NCI-H187 (cell line): ENCODE results near the gene AMT.

Experiments
- DNase-seq, 2 experiments: peaks; one replicate each; lab custom pipeline; 2025; lab: John Stamatoyannopoulos, UW

Gene AMT, protein sequence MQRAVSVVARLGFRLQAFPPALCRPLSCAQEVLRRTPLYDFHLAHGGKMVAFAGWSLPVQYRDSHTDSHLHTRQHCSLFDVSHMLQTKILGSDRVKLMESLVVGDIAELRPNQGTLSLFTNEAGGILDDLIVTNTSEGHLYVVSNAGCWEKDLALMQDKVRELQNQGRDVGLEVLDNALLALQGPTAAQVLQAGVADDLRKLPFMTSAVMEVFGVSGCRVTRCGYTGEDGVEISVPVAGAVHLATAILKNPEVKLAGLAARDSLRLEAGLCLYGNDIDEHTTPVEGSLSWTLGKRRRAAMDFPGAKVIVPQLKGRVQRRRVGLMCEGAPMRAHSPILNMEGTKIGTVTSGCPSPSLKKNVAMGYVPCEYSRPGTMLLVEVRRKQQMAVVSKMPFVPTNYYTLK

DNA sequence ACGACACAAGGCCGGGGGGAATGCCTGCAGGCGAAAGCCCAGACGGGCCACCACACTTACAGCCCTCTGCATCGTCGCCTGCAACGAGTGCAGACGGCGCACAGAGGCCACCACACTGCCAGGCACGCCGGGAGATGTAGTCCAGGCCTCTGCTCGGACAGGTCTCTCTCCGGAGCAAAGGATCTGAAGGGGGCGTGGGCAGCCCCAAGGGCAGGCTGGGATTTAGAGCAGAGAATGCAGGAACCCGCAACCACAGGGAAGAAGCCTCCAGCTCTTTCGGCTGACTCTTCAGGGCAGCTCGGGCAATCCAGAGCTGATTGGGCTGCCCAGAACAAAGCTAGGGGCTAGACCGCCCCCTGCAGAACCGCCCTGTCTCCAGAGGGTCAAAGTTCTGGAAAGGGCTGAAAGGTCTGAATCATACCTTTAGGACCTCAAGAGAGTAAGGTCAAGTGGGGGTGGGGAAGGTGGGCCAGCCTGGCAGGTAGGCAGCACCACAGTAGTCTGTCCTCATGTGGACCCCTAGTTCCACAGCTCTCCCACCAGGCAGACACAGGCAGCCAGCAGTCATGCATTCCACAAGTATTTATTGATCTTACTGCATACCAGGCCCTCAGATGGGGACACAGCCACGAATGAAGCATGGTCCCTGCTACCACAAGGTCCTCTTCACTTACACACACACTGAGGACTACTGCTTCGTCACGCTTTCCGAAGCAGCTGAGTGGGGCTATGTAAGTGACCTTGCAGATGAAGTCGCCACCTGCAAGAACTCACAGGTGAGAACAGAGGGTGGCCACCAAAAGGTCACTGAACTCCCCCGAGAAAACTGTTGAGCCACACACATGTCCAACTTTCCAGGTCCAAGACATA is at the start of gene AMT:
Gene AMT, minus strand, starts transcription at position 95 of the 870 bp plus-strand sequence. Its CDS starts 23 bp downstream, at position 72.
- no peak for DNase-seq

DNA sequence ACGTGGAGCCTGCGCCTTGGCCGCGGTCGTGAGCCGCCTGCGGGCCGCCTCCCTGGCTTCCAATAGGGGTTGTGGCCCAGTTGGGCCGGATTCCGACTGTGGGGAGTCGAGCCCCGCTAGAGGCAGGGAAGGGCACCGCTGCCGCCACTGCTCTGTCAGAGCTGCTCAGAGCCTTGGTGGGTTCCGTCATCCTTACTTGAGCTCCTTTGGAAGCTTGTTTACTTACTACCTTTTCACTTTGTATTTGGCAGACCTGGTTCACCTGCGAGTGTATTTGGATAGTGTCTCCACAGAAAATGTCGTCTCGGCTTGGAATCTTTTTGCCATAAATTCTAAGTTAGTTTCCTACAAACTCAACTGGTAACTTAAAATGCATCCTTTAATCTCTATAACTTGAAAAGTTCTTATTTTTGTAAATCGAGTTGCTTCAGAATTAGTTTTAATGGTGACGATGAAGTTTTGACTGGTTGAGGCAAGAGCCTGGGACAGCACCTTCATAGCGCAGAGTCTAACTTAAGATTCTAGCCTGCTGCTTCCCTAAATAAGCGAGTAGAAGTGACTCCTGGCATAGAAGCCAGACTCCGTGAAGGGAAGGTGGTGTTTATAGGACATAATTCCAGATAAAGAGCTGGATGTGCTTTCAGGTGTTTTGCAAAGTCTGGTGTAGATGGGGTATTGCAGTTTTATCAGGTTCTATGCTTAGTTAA is 48.6 kb upstream of the AMT start:
- no peak for DNase-seq

DNA sequence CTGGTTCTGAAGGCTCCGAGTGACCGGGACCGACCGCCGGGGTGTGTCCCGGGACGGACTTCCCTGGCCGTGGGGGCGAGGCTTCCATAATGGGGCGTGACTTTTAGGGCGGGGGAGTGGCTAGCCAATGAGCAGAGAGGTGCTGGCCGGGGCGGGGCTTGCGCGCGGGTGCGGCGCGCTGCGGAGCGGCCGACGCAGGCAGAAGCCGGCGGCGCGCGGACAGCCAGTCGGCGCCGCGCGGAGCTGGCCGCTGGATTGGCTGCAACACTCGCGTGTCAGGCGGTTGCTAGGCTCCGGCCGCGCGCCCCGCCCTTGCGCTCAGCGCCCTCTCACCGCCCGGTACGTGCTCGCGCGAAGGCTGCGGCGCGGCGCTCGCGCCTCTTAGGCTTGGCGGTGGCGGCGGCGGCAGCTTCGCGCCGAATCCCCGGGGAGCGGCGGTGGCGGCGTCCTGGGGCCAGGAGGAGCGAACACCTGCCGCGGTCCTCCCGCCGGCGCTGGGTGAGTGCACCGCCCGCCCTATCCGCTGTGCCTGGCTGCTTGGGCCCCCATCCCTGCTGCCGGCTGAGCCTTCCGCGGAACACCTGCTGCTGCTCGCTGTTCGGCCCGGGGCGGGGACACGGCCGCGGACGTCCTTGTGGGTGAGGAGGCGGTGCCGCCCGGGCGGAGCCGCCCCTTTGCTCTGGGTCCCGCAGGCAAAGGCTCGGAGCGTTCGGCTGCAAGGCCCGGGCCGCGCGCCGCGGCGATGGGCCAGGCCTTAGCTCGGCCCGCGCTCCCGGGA is 47.9 kb upstream of the AMT start, which contains the start of gene DAG1:
Gene DAG1, plus strand, starts transcription at position 332 of the 778 bp plus-strand sequence. CDS start 40,268 bp downstream, outside the sequence.
- DNase-seq = peak; percentile 77 to 84

DNA sequence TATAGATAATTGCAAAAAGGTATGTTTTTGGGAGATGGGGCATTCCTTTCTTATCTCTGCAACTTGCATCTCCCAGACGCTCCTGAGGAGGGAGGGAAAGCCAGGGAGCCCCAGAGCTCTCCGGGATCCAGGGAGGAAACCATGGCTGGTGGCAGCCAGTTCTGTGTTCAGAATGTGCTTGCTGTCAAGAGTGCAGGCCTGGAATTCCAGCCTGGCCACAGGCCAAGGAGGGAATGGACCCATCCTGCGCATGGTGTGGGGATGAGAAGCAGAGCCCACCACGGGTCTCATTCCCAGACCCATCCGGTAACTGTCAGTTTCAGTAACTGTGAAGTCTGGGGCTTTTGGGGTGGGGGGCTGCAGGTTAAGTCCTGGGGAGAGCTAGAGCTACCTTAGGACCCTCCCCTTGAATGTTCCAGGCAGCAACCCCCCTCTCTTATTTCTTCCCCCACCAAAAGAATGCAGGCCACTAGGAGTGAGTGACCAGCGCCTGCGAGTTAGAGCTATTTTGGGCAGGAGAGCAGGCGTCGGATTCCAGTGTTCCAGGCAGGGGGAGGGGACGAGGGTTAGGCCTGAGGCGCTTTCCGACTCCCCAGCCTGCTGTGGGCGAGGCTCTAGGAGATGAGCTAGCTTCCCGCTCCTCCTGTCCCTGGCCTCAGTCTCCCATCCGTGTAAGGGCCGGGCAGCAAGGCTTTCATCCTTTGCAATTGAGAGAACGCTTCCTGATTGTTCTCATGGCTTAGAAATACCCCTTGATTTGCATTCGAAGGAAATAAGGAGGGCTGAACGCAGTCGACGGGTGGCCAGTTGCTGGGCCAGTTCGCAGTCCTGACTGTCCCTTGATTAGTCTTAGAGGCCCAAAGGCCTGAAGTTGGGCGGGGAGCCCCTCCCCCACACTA is 47.0 kb upstream of the AMT start:
- no peak for DNase-seq

DNA sequence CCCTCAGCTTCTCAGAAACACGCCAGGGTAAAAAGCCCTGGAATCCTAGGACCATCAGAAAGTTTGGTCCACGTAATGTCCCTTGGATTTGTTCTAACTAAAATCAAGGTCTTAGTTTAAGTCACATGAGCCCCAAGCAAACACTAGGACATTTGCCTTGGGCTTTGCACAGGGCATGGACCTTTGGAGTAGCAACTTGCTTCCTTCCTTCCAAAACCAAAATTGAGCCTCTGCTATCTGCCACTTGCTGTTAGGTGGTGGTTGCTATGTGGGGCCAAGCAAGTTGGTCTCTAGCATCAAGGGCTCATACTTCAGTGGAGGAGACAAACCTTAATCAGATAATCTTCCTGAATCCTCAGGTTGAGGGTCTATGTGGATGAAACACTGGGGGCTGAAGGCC is 43.8 kb upstream of the AMT start:
- DNase-seq = no peak

DNA sequence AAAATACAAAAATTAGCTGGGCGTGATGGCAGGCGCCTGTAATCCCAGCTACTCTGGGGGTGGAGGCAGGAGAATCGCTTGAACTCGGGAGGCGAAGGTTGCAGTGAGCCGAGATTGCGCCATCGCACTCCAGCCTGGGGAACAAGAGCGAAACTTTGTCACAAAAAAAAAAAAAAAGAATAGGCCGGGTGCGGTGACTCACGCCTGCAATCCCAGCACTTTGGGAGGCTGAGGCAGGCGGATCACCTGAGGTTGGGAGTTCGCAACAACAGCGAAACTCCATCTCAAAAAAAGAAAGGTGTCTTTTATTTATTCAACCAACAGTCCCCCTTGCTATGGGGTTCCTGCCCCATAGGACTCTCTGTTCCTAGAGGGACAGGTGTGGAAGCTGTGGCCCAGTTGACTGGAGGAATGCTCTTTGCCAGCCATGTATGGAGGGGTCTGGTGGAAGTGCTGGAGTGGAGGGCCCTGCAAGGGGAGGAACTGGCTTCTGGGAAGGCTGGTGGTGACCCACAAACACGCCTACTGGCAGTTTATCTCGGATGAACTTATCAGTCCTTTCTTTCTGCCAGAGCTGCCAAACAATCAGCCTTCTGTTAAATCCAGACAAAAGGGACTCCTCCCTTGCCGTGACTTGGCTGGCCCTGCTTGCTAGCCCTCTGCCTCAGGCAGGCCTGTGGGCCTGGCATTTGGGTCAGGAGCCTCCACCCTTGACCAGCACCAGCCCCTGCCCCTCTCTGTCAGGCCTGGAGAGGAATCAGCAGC is 43.2 kb upstream of the AMT start:
- no peak for DNase-seq

DNA sequence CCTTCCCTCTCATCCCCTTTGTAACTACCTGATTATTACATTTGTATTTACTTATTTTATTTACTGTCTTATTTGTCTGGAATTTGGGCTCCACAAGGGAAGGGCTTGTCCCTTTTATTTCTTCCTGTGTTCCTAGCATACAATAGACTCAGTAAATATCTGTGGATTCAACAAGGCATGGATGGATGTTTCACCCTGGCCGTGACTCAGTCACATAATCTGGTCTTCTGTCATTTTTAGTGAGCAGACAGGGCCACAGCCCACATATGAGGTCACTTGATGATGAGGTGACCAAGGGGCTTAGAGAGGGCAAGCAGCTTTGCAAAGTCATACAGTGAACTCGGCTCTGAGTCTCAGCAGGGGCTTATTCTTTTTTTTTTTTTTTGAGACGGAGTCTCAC is 39.9 kb upstream of the AMT start:
- no peak for DNase-seq

DNA sequence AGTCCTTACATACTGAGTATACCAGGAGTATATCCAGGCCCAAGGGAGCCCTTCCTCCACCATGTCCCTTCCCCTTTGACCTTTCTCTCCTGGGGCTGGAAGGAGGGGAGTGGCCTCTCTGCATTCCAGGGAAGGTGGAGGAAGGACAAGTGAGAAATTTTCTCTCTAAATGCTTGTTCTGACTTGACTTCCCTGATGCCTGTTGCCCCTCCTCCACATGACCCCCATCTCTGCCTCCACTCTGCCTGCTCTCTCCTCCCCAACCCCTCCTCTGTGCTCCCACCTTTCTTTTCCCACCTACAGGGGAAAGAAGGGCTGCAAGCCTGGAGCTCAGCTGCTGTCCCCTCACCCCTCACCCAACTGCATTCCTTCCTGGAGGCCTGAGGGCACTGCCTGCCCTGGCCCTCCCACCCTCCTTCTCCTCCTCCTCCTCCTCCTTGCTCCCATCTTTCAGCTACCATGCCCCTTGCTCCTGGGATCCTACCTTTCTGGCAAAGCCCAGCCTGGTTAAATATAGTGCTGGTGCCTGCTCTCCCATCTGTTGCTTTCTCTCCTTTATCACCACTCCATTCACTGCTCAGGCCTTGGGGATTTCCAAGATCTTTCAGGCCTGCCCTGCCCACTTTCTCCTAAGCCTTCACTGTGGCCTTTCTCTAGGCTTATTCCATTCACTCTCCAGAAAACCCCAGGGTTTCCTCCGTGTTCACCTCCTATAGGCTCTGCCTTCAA is 39.3 kb upstream of the AMT start:
- no peak for DNase-seq

DNA sequence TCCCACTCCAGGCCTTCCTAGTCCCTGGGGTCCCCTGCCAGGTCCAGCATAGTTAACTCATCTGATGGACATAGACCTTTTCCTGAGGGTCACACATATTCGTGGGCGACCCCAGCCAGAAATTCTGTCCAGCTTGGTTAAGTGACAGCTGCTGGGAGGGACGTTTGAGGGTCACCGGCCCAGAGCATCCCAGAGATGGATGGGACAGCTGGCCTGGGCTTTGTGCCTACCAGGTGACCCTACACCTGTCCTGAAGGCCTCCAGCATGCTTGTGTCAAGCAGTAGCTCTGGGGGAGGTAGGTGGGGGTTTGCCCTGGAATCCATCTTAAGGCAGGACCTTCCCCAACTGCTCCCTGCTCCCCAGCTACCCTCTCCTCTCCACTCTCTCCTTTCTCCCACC is 38.7 kb upstream of the AMT start:
- DNase-seq = no peak

DNA sequence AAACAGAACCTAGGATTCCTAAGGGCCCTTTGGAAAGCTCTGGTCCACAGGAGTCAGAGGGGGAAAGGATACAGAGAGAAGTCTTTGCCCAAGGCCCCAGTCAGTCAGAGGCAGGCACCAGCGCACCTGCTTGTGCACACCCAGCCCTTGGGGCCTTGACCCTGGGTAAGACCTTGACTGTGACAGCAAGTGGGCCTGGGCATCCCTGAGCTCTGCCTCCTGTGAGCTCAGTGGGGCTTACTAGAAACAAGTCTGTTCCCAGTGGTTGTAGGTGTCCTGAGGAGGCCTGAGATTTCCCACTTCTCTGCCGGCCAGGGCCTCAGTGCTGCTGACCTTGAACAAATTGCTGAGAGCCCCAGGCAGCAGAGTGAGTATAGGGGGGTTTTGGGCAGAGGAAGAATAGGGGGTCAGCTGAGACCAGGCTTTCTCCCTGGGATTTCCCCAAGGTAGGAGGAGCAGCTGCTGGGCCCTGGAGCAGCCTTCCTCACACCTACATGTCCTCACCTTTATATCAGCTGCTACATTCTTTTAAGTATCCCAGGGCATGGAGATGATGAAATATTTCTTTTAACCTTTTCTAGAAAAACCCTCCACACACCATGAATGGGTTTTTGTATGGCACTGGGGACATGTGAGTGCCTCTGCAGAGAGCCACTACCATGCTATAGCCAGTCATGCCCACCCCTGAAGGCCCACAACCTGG is 38.1 kb upstream of the AMT start:
- DNase-seq = no peak

DNA sequence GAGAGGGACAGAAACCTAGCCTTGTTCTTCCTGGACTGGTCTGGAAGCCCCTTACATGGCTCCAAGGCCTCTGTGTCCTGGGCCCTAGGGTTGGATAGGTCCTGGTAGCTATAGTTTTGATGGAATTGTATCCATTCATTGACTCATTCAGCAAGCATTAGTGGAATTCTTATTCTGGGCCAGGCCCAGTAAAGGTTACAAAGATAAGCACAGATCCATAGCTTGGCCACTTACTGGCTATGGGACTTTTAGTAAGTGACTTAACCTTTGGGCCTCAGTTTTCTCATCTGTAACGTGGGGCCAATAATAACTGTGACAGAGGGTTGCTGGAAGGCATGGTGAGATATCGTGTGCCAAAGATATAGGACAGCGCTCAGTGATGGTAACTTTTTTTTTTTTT is 34.2 kb upstream of the AMT start:
- DNase-seq = no peak

DNA sequence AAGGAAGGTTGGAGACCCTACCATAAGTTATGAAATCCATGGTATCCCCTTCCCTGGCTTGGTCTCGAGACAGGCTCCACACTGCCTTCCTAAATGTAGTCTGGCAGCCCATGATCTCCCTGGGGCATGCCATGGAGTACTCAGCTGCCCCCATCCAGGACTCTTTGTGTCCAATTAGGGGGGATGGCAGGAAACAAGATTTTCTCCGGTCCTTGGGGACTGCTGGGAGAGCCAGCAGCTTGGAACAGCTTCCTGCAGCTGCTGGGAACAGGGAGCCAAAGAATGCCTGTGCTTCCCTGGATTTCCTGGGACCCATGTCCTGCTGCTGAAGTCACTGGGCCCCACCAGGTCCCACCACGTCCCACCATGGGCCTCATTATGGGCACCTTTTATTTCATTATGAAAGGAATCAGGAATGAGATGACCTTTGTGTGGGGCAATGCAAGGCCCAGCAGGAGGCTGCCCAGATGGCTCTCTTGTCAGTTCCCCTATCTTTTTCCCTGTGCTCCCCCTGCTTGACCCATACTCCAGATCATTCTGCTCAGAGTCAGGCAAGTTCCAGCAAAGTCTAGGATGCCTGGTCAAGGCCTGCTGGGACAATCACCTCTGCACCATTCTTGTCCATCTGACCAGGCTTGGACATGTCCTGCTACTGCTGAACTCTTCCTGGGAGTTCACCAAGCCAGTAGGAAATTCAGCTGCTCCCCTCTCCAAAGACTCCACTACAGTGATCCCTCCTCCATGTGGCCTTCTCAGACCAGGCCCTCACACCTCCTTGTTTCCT is 32.8 kb upstream of the AMT start:
- DNase-seq = no peak

DNA sequence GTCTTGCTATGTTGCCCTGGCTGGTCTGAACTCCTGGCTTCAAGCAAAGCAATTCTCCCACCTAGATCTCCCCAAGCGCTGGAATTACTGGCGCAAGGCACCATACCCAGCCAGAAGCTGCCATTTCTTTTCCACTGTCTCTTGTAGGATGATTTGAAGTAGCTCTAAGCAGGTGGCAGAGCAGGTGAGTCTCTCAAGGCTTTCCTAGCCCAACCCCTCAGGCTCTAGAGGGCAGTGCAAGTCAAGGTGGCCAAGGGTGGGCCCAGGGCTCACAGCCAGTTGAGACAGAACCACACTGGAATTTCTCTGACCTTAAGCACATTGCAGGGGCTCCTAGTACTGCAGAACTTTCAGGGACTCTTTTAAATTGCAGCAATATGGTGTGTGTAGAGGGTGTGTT is 32.2 kb upstream of the AMT start:
- no peak for DNase-seq

DNA sequence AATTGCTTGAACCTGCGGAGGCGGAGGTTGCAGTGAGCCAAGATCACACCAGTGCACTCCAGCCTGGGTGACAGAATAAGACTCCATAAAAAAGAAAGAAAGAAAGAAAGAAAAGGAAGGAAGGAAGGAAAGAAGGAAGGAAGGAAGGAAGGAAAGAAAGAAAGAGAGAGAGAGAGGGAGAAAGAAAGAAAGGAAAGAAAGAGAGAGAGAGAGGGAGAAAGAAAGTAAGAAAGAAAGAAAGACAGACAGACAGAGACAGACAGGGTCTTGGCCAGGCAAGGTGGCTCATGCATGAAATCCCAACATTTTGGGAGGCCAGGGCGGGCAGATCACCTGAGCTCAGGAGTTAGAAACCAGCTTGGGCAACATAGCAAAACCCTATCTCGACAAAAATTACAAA is 31.3 kb upstream of the AMT start:
- no peak for DNase-seq

DNA sequence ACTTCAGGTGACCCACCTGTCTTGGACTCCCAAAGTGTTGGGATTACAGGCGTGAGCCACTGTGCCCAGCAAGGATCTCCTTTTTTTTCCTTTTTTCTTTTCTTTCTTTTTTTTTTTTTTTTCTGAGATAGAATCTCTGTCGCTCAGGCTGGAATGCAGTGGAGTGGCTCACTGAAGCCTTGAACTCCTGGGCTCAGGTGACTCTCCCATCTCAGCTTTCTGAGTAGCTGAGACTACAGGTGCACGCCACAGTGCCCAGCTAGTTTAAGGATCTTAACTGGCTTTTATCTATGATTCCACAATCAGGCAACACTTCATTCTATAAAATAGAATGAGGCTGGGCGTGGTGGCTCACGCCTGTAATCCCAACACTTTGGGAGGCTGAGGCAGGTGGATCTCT is 23.1 kb upstream of the AMT start:
- no peak for DNase-seq

DNA sequence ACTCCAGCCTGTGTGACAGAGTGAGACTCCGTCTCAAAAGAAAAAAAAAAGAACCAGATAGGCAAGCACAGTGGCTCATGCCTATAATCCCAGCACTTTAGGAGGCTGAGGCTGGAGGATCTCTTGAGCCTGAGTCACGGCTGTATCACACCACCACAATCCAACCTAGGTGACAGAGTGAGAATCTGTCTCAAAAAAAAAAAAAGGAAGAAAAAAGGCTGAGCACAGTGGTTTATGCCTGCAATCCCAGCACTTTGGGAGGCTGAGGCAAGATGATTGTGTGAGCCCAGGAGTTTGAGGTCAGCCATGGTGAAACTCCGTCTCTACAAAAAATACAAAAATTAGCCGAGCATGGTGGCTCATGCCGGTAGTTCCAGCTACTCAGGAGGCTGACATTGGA is 12.5 kb upstream of the AMT start:
- DNase-seq = no peak

DNA sequence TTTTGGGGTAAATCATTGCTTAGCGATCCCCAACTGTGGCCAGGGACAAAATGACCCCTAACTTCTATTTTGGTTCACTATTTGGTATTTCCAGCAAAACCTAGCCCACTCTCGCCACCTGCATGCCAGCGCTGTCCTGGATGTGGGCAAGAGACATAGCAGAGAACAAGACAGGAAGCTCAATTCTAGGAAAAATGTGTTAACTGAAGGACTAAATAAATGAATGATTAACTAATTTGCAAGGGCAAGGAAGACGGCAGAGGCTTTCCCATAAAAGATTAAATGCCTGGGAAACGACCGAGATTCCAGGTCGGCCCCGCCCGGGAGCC is 6.4 kb upstream of the AMT start:
- DNase-seq = no peak

DNA sequence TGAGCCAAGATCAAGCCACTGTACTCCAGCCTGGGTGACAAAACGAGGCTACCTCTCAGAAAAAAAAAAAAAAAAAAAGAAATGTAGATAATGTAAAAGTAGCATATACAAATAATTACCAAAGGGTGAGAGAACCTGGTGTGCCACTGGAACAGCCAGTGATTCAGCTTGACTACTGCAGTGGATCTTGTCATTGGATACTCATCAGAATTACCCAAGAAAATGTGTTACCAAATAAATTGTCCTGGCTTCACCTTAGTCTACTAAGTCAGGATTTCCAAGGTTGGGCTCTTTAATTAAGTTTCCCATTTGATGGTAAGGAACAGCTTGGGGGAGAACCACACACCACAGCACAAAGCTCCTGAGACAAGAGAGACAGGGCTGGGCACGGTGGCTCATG is 5.3 kb upstream of the AMT start:
- no peak for DNase-seq
